Measurements from ENCODE around the gene PHC1.

DNA sequence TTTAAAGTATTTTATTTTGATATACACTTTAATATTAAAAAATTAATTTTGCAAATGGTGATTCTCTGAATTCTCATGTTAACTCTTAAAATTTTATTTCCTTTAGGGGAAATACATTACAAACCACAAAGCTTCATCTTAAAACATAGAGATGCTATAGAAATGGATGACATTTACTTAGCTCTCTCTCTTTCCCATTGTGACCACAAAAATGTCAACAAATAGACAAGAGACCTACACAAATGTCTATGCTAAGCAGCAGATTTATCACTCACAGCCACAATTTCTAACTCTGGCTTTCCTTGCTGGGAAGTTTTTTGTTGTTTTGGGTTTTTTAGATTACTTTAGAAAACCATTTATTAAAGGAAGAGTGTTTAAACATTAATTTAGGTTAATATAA, 19.9 kb upstream of the PHC1 start:
- TF ChIP-seq, protein P1, sequence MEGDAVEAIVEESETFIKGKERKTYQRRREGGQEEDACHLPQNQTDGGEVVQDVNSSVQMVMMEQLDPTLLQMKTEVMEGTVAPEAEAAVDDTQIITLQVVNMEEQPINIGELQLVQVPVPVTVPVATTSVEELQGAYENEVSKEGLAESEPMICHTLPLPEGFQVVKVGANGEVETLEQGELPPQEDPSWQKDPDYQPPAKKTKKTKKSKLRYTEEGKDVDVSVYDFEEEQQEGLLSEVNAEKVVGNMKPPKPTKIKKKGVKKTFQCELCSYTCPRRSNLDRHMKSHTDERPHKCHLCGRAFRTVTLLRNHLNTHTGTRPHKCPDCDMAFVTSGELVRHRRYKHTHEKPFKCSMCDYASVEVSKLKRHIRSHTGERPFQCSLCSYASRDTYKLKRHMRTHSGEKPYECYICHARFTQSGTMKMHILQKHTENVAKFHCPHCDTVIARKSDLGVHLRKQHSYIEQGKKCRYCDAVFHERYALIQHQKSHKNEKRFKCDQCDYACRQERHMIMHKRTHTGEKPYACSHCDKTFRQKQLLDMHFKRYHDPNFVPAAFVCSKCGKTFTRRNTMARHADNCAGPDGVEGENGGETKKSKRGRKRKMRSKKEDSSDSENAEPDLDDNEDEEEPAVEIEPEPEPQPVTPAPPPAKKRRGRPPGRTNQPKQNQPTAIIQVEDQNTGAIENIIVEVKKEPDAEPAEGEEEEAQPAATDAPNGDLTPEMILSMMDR (IDR thresholded peaks at IDR 0.05): no peak
- TF ChIP-seq POLR2A (IDR thresholded peaks at IDR 0.05): no peak

Measured in body of pancreas (tissue), 4 donors.